Measurements from ENCODE around the gene C5. TPM values are rescaled to one million over a fixed set of nuclear protein-coding genes. Genes with fewer than 3 reads are reported as not detected.

Gene C5
- total and polyA plus RNA-seq, 2 experiments from 2014 or later, result 0.31 TPM; not detected in 1

DNA sequence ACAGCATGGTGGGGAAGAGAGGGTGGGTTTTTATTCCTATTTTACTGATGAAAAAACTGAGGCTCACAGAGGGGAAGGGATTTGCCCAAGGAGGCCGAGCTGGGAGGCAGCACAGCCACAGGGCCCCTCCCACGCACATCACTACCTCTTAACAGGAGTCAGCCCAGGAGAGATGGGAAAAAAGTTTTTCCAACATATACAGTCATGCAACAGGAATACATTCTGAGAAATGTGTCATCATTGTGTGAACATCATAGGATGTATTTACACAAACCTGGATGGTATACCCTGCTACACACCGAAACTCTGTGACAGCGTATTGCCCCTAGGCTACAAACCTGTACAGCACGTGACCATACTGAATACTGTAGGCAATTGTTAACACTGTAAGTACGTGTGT lies 135.1 kb downstream of the C5 start (continued):
- TF ChIP-seq, protein P1, sequence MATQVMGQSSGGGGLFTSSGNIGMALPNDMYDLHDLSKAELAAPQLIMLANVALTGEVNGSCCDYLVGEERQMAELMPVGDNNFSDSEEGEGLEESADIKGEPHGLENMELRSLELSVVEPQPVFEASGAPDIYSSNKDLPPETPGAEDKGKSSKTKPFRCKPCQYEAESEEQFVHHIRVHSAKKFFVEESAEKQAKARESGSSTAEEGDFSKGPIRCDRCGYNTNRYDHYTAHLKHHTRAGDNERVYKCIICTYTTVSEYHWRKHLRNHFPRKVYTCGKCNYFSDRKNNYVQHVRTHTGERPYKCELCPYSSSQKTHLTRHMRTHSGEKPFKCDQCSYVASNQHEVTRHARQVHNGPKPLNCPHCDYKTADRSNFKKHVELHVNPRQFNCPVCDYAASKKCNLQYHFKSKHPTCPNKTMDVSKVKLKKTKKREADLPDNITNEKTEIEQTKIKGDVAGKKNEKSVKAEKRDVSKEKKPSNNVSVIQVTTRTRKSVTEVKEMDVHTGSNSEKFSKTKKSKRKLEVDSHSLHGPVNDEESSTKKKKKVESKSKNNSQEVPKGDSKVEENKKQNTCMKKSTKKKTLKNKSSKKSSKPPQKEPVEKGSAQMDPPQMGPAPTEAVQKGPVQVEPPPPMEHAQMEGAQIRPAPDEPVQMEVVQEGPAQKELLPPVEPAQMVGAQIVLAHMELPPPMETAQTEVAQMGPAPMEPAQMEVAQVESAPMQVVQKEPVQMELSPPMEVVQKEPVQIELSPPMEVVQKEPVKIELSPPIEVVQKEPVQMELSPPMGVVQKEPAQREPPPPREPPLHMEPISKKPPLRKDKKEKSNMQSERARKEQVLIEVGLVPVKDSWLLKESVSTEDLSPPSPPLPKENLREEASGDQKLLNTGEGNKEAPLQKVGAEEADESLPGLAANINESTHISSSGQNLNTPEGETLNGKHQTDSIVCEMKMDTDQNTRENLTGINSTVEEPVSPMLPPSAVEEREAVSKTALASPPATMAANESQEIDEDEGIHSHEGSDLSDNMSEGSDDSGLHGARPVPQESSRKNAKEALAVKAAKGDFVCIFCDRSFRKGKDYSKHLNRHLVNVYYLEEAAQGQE (IDR thresholded peaks at IDR 0.05; ENCODE audit: unreplicated experiment), result no peak
- TF ChIP-seq STAT1 (IDR thresholded peaks at IDR 0.05; ENCODE audit: unreplicated experiment), result no peak
- no peak for TF ChIP-seq CREB1 (CRISPR knock-in tag; IDR thresholded peaks at IDR 0.05; ENCODE audit: low read depth)
- TF ChIP-seq EZH2phosphoT487 (IDR thresholded peaks at IDR 0.05; ENCODE audit: unreplicated experiment), result no peak
- TF ChIP-seq JUNB (IDR thresholded peaks at IDR 0.05; ENCODE audit: unreplicated experiment), result no peak
- TF ChIP-seq NANOG (IDR thresholded peaks at IDR 0.05; ENCODE audit: borderline replicate concordance), result no peak

DNA sequence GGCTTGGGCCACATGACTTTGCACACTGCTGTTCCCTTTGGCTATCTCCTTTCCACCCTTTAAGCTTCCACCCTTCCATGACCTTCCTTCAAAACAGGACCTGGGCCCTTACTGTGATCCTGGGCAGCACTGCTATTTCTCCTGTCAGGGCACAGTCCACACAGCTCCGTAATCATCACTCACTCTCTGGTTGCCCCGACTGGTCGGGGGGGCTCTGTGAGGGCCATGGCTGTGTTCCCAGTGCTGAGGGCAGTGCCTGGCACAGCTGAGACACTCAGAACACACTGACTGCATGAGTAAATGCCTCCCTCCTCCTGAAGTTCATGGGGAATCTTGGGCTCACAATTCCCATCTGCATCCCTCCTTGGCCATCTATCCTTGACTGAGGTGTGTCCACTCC lies 135.7 kb downstream of the C5 start:
- Mint-ChIP-seq H3K4me3 (no peak overlapping the region), H3K4me1 (peaks cover 39% of the 10 kb centered on the region), H3K27ac (no peak overlapping the region), H3K27me3 (ENCODE audit: insufficient read depth, low read depth, poor library complexity) (peaks cover 10% of the 10 kb centered on the region), H3K36me3 (ENCODE audit: low read depth) (0 out of 3 replicates have a peak, but pooled peaks cover 4% of the 10 kb centered on the region), H3K9me3 (0 out of 3 replicates have a peak, but pooled peaks cover 4% of the 10 kb centered on the region)
- no peak overlapping the region for H2AFZ ChIP-seq
- peaks cover 18% of the 10 kb centered on the region for H3K4me1 ChIP-seq (ENCODE audit: insufficient read depth)
- no peaks in the 10 kb centered on the region for H3F3A ChIP-seq (replicated peaks; ENCODE audit: low read depth)
- no peaks in the 10 kb centered on the region for H4K20me1 ChIP-seq (replicated peaks; ENCODE audit: insufficient read depth)
- H3K79me2 ChIP-seq (replicated peaks; ENCODE audit: insufficient read depth), result no peaks in the 10 kb centered on the region
- no peak overlapping the region for H3K4me3 ChIP-seq
- DNase-seq (ENCODE audit: low spot score), result no peak
- no peaks in the 10 kb centered on the region for H3K36me3 ChIP-seq (ENCODE audit: insufficient read depth)
- no peak overlapping the region for H3K4me2 ChIP-seq
- no peaks in the 10 kb centered on the region for H3K27me3 ChIP-seq (ENCODE audit: insufficient read depth)
- ATAC-seq, result no peak
- no peaks in the 10 kb centered on the region for H3K9me2 ChIP-seq (ENCODE audit: insufficient read depth)
- H3K27ac ChIP-seq (ENCODE audit: low read depth), result no peak overlapping the region
- TF ChIP-seq ETS1 (IDR thresholded peaks at IDR 0.05) (no peak), EZH2phosphoT487 (IDR thresholded peaks at IDR 0.05; ENCODE audit: unreplicated experiment) (no peak), ZNF114 (CRISPR knock-in tag; IDR thresholded peaks at IDR 0.05) (no peak), NANOG (IDR thresholded peaks at IDR 0.05; ENCODE audit: borderline replicate concordance) (no peak), ZNF462 (CRISPR knock-in tag; IDR thresholded peaks at IDR 0.05) (no peak), POLR2AphosphoS5 (IDR thresholded peaks at IDR 0.05; ENCODE audit: low read depth) (no peak), EZH2 (IDR thresholded peaks at IDR 0.05; ENCODE audit: low read depth, unreplicated experiment) (no peak), ZNF331 (CRISPR knock-in tag; IDR thresholded peaks at IDR 0.05; ENCODE audit: low read depth) (no peak)

Data from GM23338 (cell line).